Ectodermal cell (in vitro differentiated cells): ENCODE measurements around the gene EIF4H.

Experiments used
- H3K27ac ChIP-seq: 2 replicates; pipeline ENCODE4 v1.7.0; 2013; ENCODE audit warnings: mild to moderate bottlenecking, low read depth, low read length; ENCODE audit not compliant: insufficient read depth, poor library complexity, severe bottlenecking
- H3K27me3 ChIP-seq: 2 replicates; pipeline ENCODE4 v1.7.0; 2013; ENCODE audit warnings: mild to moderate bottlenecking, low read length; ENCODE audit not compliant: insufficient read depth, control insufficient read depth, poor library complexity, severe bottlenecking
- H3K36me3 ChIP-seq: one replicate; pipeline ENCODE4 v1.7.0; 2013; ENCODE audit warnings: low read length; ENCODE audit not compliant: control insufficient read depth, insufficient read depth
- H3K4me1 ChIP-seq: one replicate; pipeline ENCODE4 v1.7.0; 2013; ENCODE audit warnings: low read length; ENCODE audit not compliant: control insufficient read depth, insufficient read depth
- H3K4me3 ChIP-seq: 2 replicates; pipeline ENCODE4 v1.7.0; 2013; ENCODE audit warnings: low read depth, low read length, control low read depth; ENCODE audit not compliant: insufficient read depth
- H3K9me3 ChIP-seq: 2 replicates; pipeline ENCODE4 v1.7.0; 2013; ENCODE audit warnings: mild to moderate bottlenecking, low read length, moderate library complexity; ENCODE audit not compliant: control insufficient read depth
- WGBS, 2 experiments: methylation state at CpG; one replicate each; pipeline ENCODE4 v1.1.7; 2013; ENCODE audit warnings: missing lambda C conversion rate in 2 of 2; 5-methylcytosine and 5-hydroxymethylcytosine counted together

The EIF4H gene

GRCh38 chr7:74212661-74213060, 38.5 kb downstream of the EIF4H start:
- H3K27me3 ChIP-seq = no peaks in the 10 kb centered on the region
- H3K9me3 ChIP-seq = no peaks in the 10 kb centered on the region
- no peaks in the 10 kb centered on the region for H3K4me1 ChIP-seq
- no peaks in the 10 kb centered on the region for H3K36me3 ChIP-seq
- WGBS, 2 experiments = 90 to 91% methylated on average over 11 of the region's 11 CpGs
- no peak overlapping the region for H3K27ac ChIP-seq
- no peak overlapping the region for H3K4me3 ChIP-seq

- no peaks in the 10 kb centered on the region for H3K4me1 ChIP-seq
- no peaks in the 10 kb centered on the region for H3K27me3 ChIP-seq
- no peak overlapping the region for H3K4me3 ChIP-seq
- H3K27ac ChIP-seq = no peak overlapping the region
- 92 to 93% methylated on average over 21 of the region's 21 CpGs for WGBS, 2 experiments
- H3K9me3 ChIP-seq = no peaks in the 10 kb centered on the region
- no peaks in the 10 kb centered on the region for H3K36me3 ChIP-seq
Measured at GRCh38 chr7:74214816-74215630, 40.9 kb downstream of the EIF4H start.

- no peak overlapping the region for H3K4me3 ChIP-seq
- 89 to 91% methylated on average over 15 of the region's 15 CpGs for WGBS, 2 experiments
- no peaks in the 10 kb centered on the region for H3K36me3 ChIP-seq
- no peaks in the 10 kb centered on the region for H3K4me1 ChIP-seq
- H3K27ac ChIP-seq = no peak overlapping the region
- H3K27me3 ChIP-seq = no peaks in the 10 kb centered on the region
- H3K9me3 ChIP-seq = no peaks in the 10 kb centered on the region
Measured at GRCh38 chr7:74215921-74216320, 41.8 kb downstream of the EIF4H start.

- H3K27ac ChIP-seq = no peak overlapping the region
- WGBS, 2 experiments = 85 to 86% methylated on average over 8 of the region's 8 CpGs
- H3K36me3 ChIP-seq = no peaks in the 10 kb centered on the region
- H3K27me3 ChIP-seq = no peaks in the 10 kb centered on the region
- no peaks in the 10 kb centered on the region for H3K9me3 ChIP-seq
- no peak overlapping the region for H3K4me3 ChIP-seq
- no peaks in the 10 kb centered on the region for H3K4me1 ChIP-seq
Measured at GRCh38 chr7:74216361-74216761, 42.2 kb downstream of the EIF4H start.

GRCh38 chr7:74217455-74218342, 43.5 kb downstream of the EIF4H start:
- H3K27me3 ChIP-seq = no peaks in the 10 kb centered on the region
- no peaks in the 10 kb centered on the region for H3K4me1 ChIP-seq
- 86 to 89% methylated on average over 20 of the region's 20 CpGs for WGBS, 2 experiments
- H3K36me3 ChIP-seq = no peaks in the 10 kb centered on the region
- no peak overlapping the region for H3K27ac ChIP-seq
- H3K4me3 ChIP-seq = no peak overlapping the region
- no peaks in the 10 kb centered on the region for H3K9me3 ChIP-seq

GRCh38 chr7:74218343-74218698, 44.2 kb downstream of the EIF4H start:
- H3K9me3 ChIP-seq = no peaks in the 10 kb centered on the region
- no peaks in the 10 kb centered on the region for H3K27me3 ChIP-seq
- WGBS, 2 experiments = 89 to 92% methylated on average over 2 of the region's 2 CpGs

GRCh38 chr7:74219416-74219815, 45.3 kb downstream of the EIF4H start:
- Histone ChIP-seq H3K27ac (no peak overlapping the region), H3K4me1 (no peaks in the 10 kb centered on the region), H3K4me3 (no peak overlapping the region), H3K9me3 (no peaks in the 10 kb centered on the region), H3K36me3 (no peaks in the 10 kb centered on the region), H3K27me3 (no peaks in the 10 kb centered on the region)
- 92 to 95% methylated on average over 11 of the region's 11 CpGs for WGBS, 2 experiments

More at GRCh38 chr7:74218343-74218698, 44.2 kb downstream of the EIF4H start:
- Histone ChIP-seq H3K4me1 (no peaks in the 10 kb centered on the region), H3K27ac (no peak overlapping the region), H3K4me3 (no peak overlapping the region), H3K36me3 (no peaks in the 10 kb centered on the region)

GRCh38 chr7:74220229-74220628, 46.1 kb downstream of the EIF4H start:
- H3K4me3 ChIP-seq = no peak overlapping the region
- no peak overlapping the region for H3K27ac ChIP-seq
- no peaks in the 10 kb centered on the region for H3K27me3 ChIP-seq
- 80 to 84% methylated on average over 9 of the region's 9 CpGs for WGBS, 2 experiments
- no peaks in the 10 kb centered on the region for H3K4me1 ChIP-seq
- H3K36me3 ChIP-seq = no peaks in the 10 kb centered on the region
- H3K9me3 ChIP-seq = no peaks in the 10 kb centered on the region

GRCh38 chr7:74221713-74222112, 47.6 kb downstream of the EIF4H start:
- no peaks in the 10 kb centered on the region for H3K27me3 ChIP-seq
- 95% methylated on average over 11 of the region's 11 CpGs for WGBS, 2 experiments
- H3K9me3 ChIP-seq = no peaks in the 10 kb centered on the region
- H3K4me3 ChIP-seq = no peak overlapping the region
- H3K4me1 ChIP-seq = no peaks in the 10 kb centered on the region
- no peak overlapping the region for H3K27ac ChIP-seq
- H3K36me3 ChIP-seq = no peaks in the 10 kb centered on the region
